ENCODE results near the gene PTPRN2.
"Not testable (repeated sequence)": the region's sequence is repeated elsewhere in the genome, so short reads cannot be mapped to it uniquely, and the experiment has no call there.

The PTPRN2 gene

GRCh38 chr7:158458096-158458495 lies 129.5 kb downstream of the PTPRN2 start:
- DNase-seq, result no peak

GRCh38 chr7:158457586-158457985 lies 130.0 kb downstream of the PTPRN2 start:
- not testable (repeated sequence) for DNase-seq

GRCh38 chr7:158454631-158455030 lies 133.0 kb downstream of the PTPRN2 start:
- no peak for DNase-seq

GRCh38 chr7:158453663-158454062 lies 134.0 kb downstream of the PTPRN2 start:
- DNase-seq, result no peak

GRCh38 chr7:158452331-158452730 lies 135.3 kb downstream of the PTPRN2 start:
- DNase-seq, result no peak

- DNase-seq, result no peak
Measured at GRCh38 chr7:158450476-158451124, 137.0 kb downstream of the PTPRN2 start.

- DNase-seq, result no peak
Measured at GRCh38 chr7:158449942-158450341, 137.7 kb downstream of the PTPRN2 start.

- no peak for DNase-seq
Measured at GRCh38 chr7:158449266-158449665, 138.4 kb downstream of the PTPRN2 start.

- DNase-seq, result no peak
Measured at GRCh38 chr7:158448430-158449100, 139.1 kb downstream of the PTPRN2 start.

GRCh38 chr7:158447506-158448171 lies 140.0 kb downstream of the PTPRN2 start:
- no peak for DNase-seq

- DNase-seq, result no peak
Measured at GRCh38 chr7:158447151-158447505, 140.5 kb downstream of the PTPRN2 start.

GRCh38 chr7:158446706-158447105 lies 140.9 kb downstream of the PTPRN2 start:
- no peak for DNase-seq

GRCh38 chr7:158446281-158446680 lies 141.3 kb downstream of the PTPRN2 start:
- no peak for DNase-seq

- no peak for DNase-seq
Measured at GRCh38 chr7:158445421-158446175, 142.0 kb downstream of the PTPRN2 start.

GRCh38 chr7:158444501-158445420 lies 142.9 kb downstream of the PTPRN2 start:
- no peak for DNase-seq

GRCh38 chr7:158443688-158444483 lies 143.7 kb downstream of the PTPRN2 start:
- DNase-seq, result no peak

GRCh38 chr7:158443014-158443687 lies 144.5 kb downstream of the PTPRN2 start:
- no peak for DNase-seq

- no peak for DNase-seq
Measured at GRCh38 chr7:158442260-158442659, 145.4 kb downstream of the PTPRN2 start.

- no peak for DNase-seq
Measured at GRCh38 chr7:158439035-158439434, 148.6 kb downstream of the PTPRN2 start.

- DNase-seq, result no peak
Measured at GRCh38 chr7:158432369-158433341, 155.0 kb downstream of the PTPRN2 start.
